ENCODE data around the gene SCGB3A1. TPM values are rescaled to one million over a fixed set of nuclear protein-coding genes. Genes with fewer than 3 reads are reported as not detected.
A peak's percentile ranks its signal among the peaks of the same experiment; 100 is the strongest.

The SCGB3A1 gene
- total and polyA plus RNA-seq, 2 of the 4 experiments (the other 2 are of a cell fraction), result not detected

DNA sequence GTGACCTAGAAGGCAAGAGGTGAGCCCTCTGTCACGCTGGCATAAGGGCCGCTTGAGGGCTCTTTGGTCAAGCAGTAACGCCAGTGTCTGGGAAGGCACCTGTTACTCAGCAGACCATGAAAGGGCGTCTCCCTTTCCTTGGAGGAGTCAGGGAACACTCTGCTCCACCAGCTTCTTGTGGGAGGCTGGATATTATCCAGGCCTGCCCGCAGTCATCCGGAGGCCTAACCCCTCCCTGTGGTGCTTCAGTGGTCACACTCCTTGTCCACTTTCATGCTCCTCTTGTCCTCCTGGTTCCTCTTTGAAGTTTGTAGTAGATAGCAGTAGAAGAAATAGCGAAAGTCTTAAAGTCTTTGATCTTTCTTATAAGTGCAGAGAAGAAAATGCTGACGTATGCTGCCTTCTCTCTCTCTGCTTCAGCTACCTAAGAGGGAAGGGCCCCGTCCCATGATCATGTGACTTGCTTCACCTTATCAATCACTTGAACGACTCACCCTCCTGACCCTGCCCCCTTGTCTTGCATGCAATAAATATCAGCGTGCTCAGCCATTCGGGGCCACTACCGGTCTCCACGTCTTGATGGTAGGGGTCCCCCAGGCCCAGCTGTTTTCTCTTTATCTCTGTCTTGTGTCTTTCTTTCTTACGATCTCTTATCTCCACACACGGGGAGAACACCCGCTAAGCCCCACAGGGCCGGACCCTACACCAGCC lies 16.7 kb upstream of the SCGB3A1 start:
- CTCF ChIA-PET, result no interaction called here

More for the DNA sequence above, 16.7 kb upstream of the SCGB3A1 start:
- Histone ChIP-seq H3K9me3 (ENCODE audit: control insufficient read depth, insufficient read depth, low read length) (no peaks in the 10 kb centered on the region), H3K27ac (ENCODE audit: insufficient read depth, low read length) (no peak overlapping the region), H3K27me3 (ENCODE audit: control insufficient read depth, insufficient read depth, low read length) (peaks cover 7% of the 10 kb centered on the region; the same call in 1 of the 2 replicates), H4K20me1 (ENCODE audit: insufficient read depth, low read length) (no peaks in the 10 kb centered on the region; the same call in 1 of the 2 replicates), H2BK15ac (ENCODE audit: low read depth, low read length) (no peak overlapping the region), H2AK9ac (replicated peaks; ENCODE audit: low read depth, low read length, poor library complexity) (no peak overlapping the region), H3K23ac (ENCODE audit: low read depth, low read length) (no peak overlapping the region), H4K5ac (ENCODE audit: low read depth, low read length) (no peak overlapping the region), H3K4me1 (ENCODE audit: control insufficient read depth, insufficient read depth, low read length) (no peaks in the 10 kb centered on the region), H3K4ac (ENCODE audit: low read depth, low read length) (no peak overlapping the region), H2AFZ (replicated peaks; ENCODE audit: low read length, poor library complexity) (no peak overlapping the region), H3K56ac (ENCODE audit: extremely low read depth, insufficient read depth, low read length) (no peak overlapping the region), H3K9ac (ENCODE audit: low read depth, low read length) (no peak overlapping the region), H2BK5ac (ENCODE audit: low read depth, low read length, poor library complexity, severe bottlenecking) (no peak overlapping the region), H2AK5ac (ENCODE audit: low read depth, low read length) (no peak overlapping the region), H4K8ac (ENCODE audit: low read depth in 2 of 2, low read length in 2 of 2) (no peak overlapping the region), H2BK120ac (ENCODE audit: low read depth, low read length) (no peak overlapping the region), H3K18ac (ENCODE audit: low read depth, low read length) (no peak overlapping the region), H4K91ac (ENCODE audit: insufficient read depth, low read depth, low read length) (no peak overlapping the region), H3K4me2 (ENCODE audit: low read depth, low read length) (no peak overlapping the region), H3K9me1 (ENCODE audit: insufficient read depth, low read length) (no peaks in the 10 kb centered on the region), H3K36me3 (ENCODE audit: control insufficient read depth, insufficient read depth, low read length) (no peaks in the 10 kb centered on the region), H3K14ac (replicated peaks; ENCODE audit: low read depth, low read length) (no peak overlapping the region), H2BK20ac (ENCODE audit: low read depth, low read length) (no peak overlapping the region), H3K79me1 (ENCODE audit: low read depth in 1 of 2, low read length in 2 of 2) (no peaks in the 10 kb centered on the region), H3K4me3 (ENCODE audit: insufficient read depth, low read depth, low read length) (no peak overlapping the region)
- 53% methylated on average over 3 of the region's 18 CpGs; no CpG with 5 or more reads in 1 of the 2 experiments for WGBS, 2 experiments (ENCODE audit: extremely low coverage in 2 of 2, insufficient read length in 1 of 2)
- POLR2A ChIA-PET (ENCODE audit: unreplicated experiment), result no interaction called here
- no TSS peak for BruUV-seq (replicated peaks)
- dilution Hi-C loops (cut with HindIII; ENCODE audit: low sequenced_read_pairs, unreplicated experiment), result no loop called here
- ATAC-seq (ENCODE audit: low read depth), result no peak
- in situ Hi-C loops (cut with MboI; ENCODE audit: low sequenced_read_pairs), result no loop called here
- no peak for DNase-seq
- TF ChIP-seq CHD1 (IDR thresholded peaks at IDR 0.05; ENCODE audit: low read depth, low read length) (no peak), MXI1 (IDR thresholded peaks at IDR 0.05; ENCODE audit: borderline replicate concordance, low read depth, low read length) (no peak), NFE2L2 (IDR thresholded peaks at IDR 0.05; ENCODE audit: low read depth, low read length) (no peak), FOS (IDR thresholded peaks at IDR 0.05; ENCODE audit: low read depth, low read length) (no peak), RFX5 (IDR thresholded peaks at IDR 0.05; ENCODE audit: low read depth, low read length) (no peak), RCOR1 (IDR thresholded peaks at IDR 0.05; ENCODE audit: insufficient replicate concordance, low read length) (no peak), MAFK (IDR thresholded peaks at IDR 0.05; ENCODE audit: low read depth, low read length) (0 out of 2 replicates have a peak, but pooled peaks have one; percentile 16)
- TF ChIP-seq, protein P1, sequence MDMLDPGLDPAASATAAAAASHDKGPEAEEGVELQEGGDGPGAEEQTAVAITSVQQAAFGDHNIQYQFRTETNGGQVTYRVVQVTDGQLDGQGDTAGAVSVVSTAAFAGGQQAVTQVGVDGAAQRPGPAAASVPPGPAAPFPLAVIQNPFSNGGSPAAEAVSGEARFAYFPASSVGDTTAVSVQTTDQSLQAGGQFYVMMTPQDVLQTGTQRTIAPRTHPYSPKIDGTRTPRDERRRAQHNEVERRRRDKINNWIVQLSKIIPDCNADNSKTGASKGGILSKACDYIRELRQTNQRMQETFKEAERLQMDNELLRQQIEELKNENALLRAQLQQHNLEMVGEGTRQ (IDR thresholded peaks at IDR 0.05; ENCODE audit: low read depth, low read length), result no peak
- TF ChIP-seq, protein P2, sequence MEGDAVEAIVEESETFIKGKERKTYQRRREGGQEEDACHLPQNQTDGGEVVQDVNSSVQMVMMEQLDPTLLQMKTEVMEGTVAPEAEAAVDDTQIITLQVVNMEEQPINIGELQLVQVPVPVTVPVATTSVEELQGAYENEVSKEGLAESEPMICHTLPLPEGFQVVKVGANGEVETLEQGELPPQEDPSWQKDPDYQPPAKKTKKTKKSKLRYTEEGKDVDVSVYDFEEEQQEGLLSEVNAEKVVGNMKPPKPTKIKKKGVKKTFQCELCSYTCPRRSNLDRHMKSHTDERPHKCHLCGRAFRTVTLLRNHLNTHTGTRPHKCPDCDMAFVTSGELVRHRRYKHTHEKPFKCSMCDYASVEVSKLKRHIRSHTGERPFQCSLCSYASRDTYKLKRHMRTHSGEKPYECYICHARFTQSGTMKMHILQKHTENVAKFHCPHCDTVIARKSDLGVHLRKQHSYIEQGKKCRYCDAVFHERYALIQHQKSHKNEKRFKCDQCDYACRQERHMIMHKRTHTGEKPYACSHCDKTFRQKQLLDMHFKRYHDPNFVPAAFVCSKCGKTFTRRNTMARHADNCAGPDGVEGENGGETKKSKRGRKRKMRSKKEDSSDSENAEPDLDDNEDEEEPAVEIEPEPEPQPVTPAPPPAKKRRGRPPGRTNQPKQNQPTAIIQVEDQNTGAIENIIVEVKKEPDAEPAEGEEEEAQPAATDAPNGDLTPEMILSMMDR (conservative IDR thresholded peaks at IDR 0.05; ENCODE audit: low read depth, low read length), result no peak
- intact Hi-C loops (cut with micrococcal nuclease), result loop anchor here (2.0 to 10.0 kb wide), 3 partner anchors 113 to 403 kb away; partner anchors contain the start of genes CNOT6 and RASGEF1C
